Left cardiac atrium (tissue), 4 donors: Measurements from ENCODE around the gene CSF1R. TPM values are rescaled to one million over a fixed set of nuclear protein-coding genes. Genes with fewer than 3 reads are reported as not detected.
A peak's percentile ranks its signal among the peaks of the same experiment; 100 is the strongest.

ENCODE experiments used
- ATAC-seq, 2 donors: fragments of 200-7000 bp; cut with Tn5 transposase; one replicate each; pipeline ENCODE4 v1.9.1; 2020; ENCODE audit warnings: mild to moderate bottlenecking in 2 of 2, moderate library complexity in 2 of 2
- DNase-seq: peaks from one replicate; pipeline ENCODE4 v3.0.0-alpha.2; 2020
- intact Hi-C, 2 donors: fragments of 100-400 bp; cut with DNase I; formaldehyde crosslinking; loops; one replicate each; pipeline versions ENCODE4 v1.14.1 to v1.15.1; 2022 to 2023
- total RNA-seq, 2 donors: library from RNA; stranded (reverse); fragmentation: NEBNext Ultra II Directional; extraction: Animal tissue kit (Norgen Biotek cat#: 25700); gene quantifications; one replicate each; pipeline ENCODE4 v1.2.1, GENCODE V29; 2021
- donor health status: DM: no; HTN: yes; CAD: no.
- donor health status: DM: no; HTN: yes; CAD: no; lungs with severe emphysema.
- donor health status: DM: yes; HTN: yes; CAD: no.
- donor health status: Dilated cardiomyopathy.

Gene CSF1R
- total RNA-seq, 2 donors from 2014 or later = 18.3 to 41.6 TPM

DNA sequence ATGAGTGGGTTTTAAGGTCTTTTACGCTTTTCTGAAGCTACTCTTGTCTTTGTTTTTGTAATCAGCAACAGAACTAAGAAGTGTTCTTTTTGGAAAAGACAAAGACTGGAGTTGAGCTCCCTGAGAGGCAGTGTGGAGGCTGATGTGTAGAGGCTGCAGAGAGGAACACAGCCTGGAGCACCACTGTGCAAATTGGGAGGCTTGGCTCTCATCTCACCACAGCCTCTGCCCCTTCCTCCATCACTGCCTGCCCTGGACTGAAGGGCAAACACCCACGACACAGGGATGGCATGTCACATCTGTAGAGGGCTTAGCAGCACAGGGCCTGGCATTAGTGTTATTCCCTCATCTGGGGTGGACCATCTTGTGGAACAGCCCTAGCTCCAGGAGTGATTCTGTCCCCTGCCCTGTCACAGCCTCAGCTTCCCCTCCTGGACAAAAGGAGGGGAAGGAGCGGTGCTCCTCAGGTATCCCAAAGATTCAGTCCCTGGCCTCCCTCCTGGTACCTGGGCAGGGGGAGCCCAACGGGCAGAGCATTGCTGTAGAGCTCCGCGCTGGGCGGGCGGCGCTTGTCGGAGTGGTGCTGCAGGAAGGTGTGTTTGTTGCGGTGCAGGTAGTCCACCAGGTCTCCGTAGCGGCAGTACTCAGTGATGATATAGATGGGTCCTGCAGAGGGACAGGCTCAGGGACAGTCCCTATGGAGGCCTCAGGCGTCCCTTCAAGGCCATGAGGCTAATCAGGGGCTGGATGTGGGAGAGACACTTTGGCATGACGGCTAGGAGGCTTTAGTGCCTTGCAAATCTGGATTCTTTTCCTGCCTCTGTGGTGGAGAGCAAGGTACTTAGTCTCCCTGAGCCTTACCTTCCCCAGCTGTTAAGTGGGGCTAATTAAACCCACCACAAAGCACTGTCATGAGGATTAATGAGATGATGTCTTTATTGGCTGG, 36.5 kb upstream of the CSF1R start:
- no peak for DNase-seq
- no peak for ATAC-seq
- intact Hi-C loops = no loop called here

DNA sequence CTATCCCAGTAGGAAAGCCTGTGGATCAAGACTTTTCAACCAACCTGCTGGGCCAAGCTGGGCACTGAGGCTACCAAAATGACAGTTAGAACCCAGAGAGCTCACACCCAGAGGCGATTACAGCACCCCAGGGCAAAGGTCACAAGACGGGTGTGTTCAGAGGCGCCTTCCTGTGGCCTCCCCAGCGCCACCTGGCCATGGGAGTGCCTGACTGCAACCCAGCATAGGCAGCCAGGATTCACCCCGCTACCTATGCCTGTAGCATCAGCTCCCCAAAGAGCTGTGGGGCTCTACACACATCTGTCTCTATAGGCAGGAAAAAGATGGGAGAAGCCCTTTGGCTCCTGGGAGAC, 35.8 kb upstream of the CSF1R start:
- intact Hi-C loops = no loop called here
- DNase-seq (no peak), ATAC-seq (no peak)

DNA sequence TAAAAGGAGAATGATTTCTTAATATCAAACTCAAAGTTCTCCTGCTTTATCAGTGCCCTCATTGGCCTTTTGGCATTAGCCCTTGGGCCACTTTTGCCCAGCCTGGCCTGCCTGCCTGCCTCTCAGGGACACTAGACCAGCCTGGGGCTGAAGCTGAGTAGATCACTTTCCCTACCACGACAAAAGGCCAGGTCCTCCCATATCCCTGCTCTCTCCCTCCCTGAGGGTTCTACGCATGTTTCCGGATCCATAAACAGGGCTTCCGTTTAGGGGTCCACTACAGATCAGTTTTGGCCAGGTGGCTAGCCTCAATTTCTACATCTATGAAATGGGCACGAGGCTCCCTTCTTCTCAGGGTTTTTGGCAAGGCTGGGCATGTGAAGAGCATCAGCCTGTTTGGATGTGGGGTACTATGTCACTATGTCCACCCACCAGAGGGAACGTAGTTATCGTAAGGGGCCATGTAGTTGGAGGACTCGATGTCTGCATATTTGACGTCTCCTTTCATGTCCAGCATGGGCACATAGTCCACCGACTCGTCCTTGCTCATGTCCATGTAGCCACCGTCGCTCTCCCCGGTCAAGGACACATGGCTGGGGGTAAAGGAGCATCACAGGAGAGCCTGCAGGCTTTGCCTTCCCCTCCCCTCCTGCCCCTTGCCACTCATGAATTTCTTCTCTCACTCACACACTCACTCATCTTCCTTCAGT, 35.2 kb upstream of the CSF1R start:
- intact Hi-C loops = no loop called here
- ATAC-seq (no peak), DNase-seq (no peak)

DNA sequence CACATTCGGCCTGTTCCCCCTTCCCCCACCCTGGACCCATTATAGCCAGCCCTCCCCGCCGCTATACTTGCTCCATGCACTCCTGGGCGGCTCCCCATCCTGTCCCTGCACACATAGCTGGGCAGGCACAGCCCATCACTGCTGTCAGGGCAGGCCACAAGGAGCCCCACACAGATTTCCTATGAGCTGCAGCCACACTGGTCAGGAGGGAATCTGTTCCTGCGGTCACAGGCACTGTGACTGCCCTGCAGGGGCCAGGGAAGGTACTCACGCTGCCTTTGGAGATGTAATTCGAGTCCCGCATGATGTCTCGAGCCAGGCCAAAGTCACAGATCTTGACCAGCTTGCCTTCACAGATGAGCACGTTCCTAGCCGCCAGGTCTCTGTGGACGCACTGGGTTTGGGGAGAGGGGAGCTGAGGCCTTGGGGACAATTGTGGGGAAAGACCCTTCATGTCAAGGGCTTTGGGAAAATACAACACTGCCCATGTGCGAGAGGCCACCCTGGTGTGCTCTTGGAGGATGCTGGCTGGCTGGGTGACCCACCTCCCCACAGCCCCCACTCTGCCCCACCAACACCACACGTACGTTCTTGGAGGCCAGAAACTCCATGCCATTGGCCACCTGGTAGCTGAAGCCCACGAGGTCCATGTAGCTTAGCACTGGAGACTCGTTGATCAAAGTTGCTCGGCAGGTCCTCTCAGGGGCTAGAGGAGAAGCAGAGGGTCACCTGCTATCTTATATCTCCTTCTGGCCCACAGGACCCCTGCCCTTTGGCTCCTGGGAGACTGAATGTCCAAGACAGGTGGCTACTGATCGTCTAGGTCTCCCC, 34.5 kb upstream of the CSF1R start:
- DNase-seq = no peak
- no peak for ATAC-seq
- intact Hi-C loops = no loop called here

DNA sequence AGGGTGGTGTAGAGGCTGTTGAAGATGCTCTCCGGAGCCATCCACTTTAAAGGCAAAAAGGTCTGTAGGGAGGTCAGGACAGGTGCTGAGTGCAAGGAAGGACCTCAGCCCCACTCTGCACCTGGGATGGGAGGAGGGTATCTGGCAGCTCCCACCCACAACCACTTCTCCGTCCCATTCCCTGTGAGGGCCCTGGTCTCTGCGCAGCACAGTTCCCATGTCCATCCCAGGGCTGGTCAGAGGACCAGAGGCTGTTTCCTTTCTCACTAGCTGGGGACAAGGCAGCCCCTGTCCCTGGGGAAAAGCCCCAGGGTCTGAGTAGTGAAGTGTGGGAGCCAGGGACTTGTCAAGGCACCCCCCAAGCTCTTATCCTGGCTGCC, 33.7 kb upstream of the CSF1R start:
- intact Hi-C loops = no loop called here
- no peak for DNase-seq
- ATAC-seq = no peak

DNA sequence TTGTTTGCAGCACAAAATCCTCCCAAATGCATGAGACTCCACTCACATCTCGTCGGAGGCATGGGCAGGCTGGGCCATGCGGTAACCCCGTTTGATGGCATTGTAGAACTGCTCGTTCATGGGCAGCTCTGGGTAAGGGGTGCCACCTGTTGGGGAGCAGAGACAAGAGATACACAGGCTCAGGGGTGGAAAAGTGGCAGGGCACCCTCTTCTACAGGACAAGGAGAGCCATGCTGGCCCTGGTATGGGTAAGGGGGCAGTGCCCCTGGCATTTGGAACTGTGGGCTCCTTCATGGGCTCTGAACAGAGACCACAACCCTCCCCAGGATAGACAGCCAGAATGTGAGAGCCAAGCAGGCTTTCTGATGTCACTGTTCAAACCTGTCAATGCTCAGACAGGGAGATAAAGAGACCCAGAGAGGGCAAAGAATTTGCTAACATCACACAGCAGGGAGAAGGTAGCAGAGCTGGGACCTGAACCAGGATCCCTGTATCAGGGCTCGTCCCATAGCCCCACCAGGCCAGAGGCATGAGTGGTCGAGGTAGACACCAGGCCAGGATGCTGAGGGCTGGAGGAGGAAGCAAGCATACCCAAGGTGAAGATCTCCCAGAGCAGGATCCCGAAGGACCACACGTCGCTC, 33.2 kb upstream of the CSF1R start:
- no peak for DNase-seq

DNA sequence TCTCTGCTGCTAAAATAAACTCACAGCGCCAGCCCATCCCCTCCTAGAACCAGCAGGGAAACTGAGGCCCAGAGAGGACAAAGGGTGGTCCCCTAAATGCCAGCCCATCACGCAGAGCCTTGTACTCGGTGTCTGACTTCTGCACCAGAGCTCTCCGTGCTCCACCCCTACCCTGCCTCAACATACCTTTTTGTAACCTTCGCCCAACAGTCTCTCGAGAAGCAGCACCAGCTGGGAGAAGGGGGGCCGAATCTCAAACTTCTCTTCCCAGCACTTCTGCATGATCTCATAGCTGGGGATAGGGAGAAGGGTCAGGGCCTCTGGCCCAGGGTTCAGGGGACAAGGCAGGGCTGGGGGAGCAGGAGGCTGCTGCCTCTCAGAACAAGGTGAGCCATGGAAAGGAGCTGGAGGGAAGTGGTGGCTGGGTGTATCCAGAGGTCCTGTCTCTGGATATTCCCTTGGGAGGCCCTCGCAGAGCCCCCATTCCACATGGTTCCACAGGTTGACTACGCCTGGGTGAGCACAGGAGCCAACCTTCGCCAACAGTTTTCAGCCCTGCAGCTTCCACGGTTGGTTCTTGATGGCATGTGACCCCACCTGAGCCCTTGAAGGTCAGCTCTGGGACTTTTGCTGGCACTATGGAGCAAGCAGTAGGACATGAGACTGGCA, 32.3 kb upstream of the CSF1R start:
- intact Hi-C loops = no loop called here
- ATAC-seq (no peak), DNase-seq (no peak)

More for the DNA sequence above, 33.2 kb upstream of the CSF1R start:
- intact Hi-C loops = no loop called here
- ATAC-seq = no peak

DNA sequence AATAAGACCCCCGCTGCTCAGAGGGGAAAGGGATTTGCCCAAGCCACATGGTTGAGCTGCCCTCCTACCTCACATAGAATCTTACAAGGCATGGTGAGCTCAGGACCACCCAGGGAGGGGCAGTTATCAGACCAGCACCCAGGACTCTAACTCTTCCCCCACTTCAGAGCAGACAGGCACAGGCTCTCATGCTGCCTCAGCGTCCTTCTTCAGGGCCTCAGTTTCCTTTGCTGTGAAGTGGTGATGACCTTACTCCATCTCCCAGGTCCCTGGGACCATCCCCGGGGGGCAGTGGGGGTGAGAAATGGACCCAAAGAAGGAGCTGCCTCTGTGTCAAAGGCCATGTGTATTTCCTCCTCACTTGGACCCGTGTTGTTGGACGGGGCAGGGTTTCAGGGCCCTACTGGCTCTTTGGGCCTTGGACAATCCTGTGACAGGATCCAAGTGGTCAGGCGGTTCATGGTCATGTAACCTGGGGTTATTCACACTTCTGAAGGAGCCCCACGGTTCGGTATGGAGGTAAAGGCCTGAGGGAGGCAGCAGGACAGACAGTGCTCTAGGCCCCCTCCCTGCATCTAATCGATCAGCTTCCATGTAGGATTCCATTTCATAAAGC, 31.7 kb upstream of the CSF1R start:
- no peak for DNase-seq
- intact Hi-C loops = no loop called here
- ATAC-seq = no peak

DNA sequence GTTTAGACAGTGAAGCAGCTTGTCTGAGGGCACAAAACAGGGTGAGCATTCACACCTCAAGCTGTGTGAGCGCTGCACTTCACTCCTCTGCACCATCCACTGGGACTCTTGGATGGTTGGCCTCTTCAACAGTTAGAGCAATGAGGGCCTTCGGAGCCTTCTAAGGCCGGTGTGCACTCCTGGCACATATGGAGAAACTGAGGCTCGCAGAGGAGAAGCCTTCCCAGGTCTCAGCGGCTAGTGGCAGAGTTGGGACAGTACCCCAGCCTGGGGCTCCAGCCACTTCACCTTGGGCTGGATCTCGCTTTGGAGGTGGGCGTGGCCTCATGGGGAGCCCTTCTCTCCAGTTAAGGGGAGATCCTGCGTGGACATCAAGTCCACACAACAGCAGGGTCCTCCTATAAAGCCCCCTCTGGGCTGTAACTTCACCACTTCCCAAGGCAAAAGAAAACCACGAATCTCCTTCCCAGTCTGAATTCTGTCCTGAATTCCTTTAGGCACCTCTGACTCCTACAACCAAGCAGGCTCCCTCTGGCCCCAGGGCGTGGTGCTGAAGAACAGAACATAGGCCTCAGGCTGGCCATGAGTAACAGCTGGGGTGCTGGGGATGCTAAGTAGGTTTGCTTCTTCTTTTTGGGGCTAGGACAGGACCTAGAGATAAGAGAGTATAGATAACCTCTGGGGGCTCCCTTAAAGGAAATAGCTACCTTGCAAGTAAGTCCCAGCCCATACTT, 30.5 kb upstream of the CSF1R start:
- DNase-seq (no peak), ATAC-seq (no peak)
- intact Hi-C loops = no loop called here

DNA sequence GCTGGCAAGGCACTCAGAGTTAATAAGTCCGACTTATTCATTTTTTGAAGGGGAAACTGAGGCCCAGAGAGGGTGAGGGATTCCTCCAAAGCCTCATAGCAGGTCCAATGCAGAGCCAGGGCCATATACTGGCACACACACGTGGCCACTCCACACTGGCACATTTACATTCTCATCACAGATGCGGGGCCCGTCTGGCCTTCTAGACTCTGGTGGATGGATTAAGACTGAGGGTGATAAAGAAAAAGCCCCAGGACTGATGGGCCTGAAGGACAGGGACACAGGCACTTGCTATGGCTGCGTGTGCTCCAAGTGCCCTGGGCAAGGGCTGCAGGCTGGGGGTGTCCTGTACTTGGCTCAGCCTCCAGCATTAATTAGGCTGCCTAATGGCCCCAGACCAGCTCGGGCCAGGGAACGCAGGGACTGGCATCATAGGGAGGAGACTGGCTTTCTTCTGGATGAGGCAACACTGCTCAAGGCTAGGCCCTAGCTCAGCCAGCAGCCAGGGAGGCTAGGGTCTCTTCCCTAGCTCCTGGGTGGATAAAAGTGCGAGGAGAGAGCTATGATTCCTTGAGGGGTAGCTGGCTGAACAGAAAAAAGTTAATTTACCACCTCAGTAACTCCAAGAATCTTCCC, 28.5 kb upstream of the CSF1R start:
- no peak for ATAC-seq
- DNase-seq = no peak
- intact Hi-C loops = no loop called here

DNA sequence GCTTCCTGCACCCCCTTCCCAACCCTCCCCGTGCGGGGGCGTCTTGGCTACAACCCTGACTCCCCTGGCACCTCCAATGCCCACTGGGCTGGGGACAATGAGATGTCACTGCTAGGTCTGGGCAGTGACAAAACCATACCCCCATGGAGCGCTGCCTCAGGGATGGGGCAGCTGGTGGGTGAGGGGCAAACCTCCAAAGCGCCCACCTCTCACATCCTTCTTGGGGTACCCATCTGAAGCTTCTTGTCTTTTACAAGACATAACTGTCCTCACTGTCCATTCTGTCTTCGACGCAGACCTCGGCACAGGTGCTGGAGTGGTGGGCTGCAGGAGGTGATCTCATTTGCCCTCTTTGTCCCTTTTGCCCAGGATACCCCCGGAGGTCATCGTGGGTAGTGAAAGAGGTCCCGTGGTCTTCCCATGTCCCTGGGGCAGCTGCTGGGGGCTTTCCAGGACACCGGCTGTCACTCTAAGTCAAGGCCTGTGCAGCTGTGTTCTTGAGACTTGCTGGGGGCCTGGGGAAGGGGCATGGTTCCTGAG, 27.8 kb upstream of the CSF1R start:
- no peak for DNase-seq
- intact Hi-C loops = no loop called here
- no peak for ATAC-seq

DNA sequence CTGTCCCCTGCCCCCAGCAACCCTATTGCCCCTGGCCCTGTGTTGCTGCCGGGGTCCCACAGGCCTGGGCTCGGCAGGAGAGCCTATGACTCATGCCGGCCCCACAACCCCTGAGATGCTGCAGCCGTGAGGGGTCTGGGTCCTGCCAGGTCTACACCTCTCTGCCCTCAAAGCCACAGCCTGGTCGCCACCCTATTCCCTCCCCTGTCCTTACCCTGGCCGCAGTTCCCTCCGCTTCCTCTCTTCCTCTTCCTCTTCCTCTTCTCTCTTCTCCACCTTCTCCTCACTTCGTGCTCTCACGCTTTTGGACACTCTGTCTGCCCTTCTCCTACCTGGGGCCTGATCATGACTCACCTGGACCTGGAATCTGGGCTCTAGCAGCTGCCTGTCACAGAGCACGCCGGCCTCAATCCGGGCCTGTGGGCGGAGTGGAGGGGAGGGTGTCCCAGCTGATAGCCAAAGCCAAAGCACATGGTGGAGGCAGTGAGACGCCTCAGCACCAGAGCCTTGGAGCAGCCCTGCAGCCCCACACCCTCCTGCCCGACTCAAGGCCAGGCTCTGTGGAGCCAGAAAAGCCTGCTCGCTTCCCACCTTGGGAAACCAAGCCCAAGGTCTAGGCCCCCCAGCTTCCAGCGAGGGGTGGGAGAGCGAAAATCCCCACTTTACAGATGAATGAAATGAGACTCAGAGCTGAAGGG, 26.8 kb upstream of the CSF1R start:
- DNase-seq (peak; percentile 44), ATAC-seq (peak; percentile 39 to 61)
- intact Hi-C loops = no loop called here

DNA sequence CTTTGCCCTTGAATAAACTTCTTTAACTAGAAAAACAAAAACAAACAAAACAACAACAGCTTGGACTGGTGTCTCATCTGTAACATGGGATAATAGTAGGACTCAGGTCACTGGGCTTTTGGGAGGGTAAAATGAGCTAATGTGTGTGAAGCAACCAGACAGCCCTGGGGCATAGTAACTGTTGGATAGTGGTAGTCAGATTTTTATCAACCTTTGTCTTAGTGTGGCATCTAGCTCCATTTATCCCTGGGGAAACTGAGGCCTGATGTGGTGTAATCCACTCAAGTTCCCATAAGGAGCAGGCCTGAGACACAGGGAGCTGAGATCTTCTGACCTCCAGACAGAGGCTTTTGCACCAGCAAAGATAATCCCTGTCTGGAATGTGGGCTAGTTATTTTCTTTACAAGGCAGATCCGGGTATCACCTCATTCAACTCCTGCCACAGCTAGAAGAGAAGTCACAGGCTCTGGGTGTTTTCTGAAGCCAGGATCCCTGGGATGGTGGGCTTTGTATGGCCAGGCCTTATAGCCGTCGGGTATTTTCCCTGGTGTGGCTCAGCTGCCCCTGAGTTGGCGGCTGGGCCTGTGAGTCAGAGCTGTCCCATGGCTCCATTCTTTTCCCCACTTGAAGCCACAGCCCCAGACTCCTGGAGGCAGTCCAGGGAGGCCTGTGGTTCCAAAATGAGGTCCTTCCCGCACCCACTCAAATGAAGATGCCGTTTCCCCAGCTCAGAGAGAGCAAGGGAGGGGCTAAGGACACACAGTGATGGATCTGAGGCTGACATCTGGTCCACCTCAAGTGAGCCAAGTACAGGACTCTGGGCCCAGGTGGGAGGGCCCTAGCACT, 26.1 kb upstream of the CSF1R start:
- intact Hi-C loops = no loop called here
- peak; percentile 80 for DNase-seq
- peak; percentile 50 to 75 for ATAC-seq

DNA sequence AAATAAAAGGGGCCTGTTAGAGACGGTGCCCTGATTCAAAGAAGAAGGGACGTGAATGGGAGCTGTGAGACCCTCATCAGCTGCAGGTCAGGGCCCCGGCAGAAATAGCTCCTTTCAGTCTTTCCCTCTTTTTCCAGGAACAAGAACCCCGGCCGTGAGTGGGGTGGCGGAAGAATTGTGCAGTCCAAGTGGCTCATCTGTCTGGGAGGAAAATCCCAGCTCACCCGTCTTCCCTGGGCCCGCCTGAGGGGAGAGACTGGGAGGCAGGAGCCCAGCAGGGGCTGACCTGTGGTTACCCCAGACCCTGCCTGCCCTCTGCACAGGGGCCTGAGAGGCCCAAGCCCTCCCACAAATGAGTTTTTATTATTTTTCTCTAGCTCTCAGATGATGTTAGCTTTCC, 24.8 kb upstream of the CSF1R start:
- DNase-seq (no peak), ATAC-seq (no peak)
- intact Hi-C loops = no loop called here

DNA sequence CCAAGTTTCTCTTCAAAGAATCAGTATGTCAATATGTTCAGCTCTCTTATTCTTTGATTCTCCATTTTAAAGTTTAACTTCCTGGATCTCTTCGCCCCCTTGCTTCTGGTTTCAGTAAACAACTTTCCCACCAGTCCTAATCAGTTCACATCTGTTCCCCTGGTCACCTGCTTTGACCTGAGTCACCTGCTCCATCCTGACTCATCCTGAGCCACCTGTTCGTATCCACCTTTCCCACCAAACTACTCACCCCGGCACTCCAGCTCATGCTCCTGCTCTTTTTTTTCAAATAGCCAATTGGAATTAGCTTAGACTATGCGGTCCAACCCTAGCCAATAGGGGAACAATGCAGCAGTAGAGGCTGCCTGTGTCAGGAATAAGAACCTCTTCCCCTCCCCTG, 23.6 kb upstream of the CSF1R start:
- ATAC-seq (no peak), DNase-seq (no peak)
- intact Hi-C loops = no loop called here
